RPMI8226 (cell line): ENCODE results near the gene GRIK1.

Experiments used
- DNase-seq: peaks from one replicate; pipeline ENCODE4 v3.0.0-alpha.2; 2015

GRIK1 gene

DNA sequence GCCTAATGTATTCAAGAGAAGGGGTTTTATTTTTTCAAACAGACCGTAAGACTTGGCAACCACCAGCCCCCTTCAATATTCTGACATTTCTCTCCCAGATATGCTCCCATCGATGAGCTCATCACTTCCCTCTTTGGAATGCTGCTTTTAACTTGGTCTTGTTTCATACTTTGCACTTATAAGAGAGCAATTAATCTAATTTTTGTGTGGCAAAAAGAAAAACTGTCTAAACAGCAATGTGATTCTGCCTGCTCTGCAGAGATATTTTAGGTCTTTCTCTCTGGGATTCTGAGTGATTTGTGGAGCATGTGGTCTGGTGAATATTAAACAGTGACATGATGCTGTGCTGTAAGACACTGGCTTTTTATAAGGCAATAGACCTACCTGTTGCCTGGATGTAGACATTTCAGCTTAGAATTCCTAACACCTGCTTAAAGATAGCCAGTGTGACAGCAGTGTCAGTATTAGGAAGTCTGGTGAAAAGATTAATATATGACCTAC, 356.3 kb downstream of the GRIK1 start:
- DNase-seq = no peak

DNA sequence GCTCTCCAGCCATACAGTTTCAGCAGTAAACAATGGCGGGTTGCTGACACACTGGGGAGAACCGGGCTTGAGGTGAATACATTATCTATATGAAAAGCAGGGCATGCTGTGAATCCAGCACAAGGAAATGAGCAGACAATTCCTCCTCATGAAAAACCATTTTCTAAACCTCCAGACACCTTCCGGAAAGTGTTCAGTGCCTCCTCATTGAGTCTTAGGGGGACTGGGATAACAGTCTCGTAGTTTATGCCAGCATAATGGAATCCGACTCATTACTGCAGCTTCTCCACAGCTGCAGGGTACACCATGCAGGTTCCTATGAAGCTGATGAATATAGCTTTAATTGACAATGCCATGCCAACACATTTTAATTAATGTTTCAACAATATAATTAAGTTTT, 356.9 kb downstream of the GRIK1 start:
- DNase-seq = no peak

DNA sequence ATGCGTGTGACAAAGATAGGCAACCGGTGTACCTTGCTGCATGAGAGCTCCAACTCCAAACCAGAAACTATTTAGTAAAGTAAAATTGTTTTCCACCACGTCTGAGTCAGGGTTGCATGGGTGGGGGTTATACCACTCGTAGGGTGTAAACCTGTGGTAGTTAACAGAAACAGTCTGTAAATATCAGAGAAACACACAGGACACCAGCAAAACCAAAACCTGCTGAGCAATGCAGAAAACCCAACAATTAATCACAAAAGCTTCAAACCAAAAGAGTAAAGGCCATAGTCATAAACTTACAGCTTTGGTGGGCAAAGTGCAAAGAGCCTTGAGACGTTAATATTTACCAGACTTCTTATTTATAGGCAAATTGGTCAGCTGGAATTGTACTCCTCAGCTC, 358.4 kb downstream of the GRIK1 start:
- no peak for DNase-seq

DNA sequence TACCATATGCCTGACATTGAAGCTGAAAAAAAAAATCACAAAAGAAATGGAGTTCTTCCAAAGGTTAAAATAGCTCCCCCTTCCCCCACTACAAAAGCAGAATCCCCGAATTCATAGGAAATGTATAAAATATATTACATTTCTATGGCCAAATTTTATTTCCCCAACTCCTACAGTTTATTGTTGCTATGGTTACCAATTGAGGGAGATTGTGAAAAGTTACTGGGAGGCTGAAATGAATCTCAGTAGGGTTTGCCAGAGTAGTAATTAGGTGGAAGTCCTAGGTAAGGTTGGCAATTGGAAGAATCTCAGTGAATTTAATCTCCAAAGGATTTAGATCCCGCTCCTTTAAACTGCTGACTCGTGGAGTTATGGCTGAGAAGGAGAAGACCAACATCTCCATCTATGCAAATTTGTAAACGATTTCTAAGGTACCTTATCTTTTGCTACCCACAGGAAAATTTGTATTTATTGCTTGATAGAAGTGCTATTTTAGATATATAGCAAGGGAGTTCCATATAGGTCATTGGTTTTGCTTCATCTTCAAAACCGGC, 359.0 kb downstream of the GRIK1 start:
- DNase-seq = no peak

DNA sequence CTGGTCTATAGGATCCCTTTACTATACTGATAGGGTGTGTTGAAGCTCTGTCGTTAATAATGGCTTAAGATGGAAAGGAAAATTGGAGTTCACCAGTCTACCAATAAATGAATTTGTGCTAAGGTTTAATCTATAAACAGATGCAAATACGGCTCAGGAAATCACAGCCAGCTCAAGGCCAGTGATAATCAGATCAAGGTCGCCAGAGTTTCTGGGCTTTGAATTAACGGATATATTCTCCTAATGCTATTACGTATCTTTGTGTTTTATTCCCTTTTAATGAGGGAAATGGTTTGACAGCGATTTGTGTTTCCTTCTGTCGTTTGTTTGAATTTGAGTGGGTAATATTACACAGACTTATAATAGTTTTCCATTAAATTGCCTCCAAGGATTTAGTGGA, 361.5 kb downstream of the GRIK1 start:
- no peak for DNase-seq

DNA sequence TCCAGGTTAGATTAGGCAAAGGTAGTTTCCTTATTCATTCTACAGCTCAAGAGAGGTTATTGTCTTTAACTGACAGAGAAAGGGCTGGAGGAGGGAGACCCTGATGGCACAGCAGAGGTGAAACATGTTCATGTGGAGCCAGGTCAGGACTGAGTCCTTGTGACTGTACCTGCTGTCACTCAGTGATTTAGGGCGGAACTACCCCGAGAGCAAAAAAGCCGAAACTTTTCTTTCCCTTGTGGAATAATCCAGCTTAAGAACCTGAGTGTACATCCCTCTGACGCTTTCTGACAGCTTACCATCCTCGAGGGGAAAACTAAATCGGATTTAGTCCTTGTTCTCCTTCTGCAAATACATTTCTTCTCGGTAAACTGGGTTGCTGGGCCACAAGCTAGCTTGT, 367.8 kb downstream of the GRIK1 start:
- no peak for DNase-seq

DNA sequence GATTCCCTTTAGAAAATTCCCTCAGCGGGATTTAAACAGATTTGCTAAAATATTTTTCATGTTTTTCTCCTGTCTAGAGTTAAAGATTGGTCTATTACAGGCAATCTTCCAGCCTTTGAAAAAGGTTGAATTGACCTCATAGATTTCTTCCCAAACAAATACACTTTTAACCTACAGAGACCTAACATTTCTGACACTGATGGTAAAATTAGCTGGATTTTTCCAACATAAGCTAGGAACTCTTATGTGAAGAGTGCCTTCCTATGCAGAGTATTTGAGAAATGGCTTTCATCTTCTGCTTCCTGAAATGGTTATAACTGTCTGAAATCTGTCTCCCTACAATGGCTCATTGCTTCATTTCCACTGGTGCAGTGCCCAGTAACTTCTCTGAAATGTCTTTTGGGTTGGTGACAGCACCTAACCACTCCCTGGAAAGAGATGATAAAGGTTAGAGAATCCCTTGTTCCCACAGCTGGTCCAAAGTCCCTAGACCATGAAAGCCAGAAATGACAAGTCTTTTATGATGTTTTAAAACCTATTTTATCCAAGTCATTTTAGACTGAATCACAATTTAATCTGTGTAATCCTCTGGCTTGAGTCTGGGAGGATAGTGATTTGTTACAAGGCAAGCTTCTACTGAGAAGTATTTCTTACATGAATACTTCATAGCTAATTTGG, 371.6 kb downstream of the GRIK1 start:
- no peak for DNase-seq

DNA sequence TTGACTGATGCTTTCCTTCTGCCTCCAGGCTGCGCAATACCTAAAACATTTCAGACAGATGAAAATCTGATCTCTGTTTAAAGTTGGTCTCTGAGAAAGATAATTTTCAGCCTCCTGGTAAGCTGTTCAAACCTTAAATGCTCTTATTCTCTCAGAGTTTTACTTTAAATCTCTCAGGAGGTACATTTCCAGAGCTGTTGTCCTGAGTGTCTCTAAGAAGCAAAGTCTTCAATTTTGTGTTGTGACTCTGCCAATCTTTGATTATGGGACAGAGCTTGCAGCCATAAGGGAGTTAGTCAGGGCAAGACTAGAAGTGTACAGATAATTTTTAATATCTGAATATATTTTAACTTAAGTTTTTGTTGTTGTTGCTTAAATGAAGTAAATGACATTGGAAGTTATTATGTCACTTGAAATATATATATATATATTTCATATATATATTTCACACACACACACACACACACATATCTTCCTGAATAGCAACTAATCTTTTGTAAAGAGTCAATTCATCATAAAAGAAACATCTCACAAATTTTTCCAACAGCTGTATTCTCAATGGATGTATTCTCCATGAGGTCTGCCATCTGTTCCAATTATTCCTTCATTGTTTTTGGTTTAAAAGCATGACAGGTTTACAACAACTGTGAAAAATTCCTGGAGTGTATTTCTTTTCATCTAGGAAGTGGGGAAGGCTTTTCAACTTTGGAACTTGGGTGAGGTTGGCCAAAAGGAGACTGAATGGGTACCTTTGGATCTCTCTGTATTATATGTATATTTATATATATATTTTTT, 381.7 kb downstream of the GRIK1 start:
- DNase-seq = no peak

DNA sequence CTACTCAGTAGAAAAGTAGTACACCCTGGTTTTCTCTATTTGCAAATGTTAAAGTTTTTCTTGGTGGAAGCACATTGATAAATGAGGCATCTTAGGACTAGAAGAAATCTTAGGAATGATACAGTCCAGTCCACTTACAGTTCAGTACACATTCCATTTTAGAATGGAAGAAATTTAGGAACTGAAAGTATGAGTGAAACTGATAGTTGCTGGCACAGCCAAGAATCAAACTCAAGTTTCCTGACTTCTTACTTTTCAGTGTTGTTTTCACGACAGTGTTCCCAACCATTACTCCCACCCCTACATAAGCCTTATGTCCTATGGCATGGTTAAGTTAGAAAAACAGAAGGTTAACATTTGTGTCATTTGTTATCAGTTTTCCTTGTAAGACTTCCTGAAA, 382.6 kb downstream of the GRIK1 start:
- DNase-seq = peak; percentile 43

DNA sequence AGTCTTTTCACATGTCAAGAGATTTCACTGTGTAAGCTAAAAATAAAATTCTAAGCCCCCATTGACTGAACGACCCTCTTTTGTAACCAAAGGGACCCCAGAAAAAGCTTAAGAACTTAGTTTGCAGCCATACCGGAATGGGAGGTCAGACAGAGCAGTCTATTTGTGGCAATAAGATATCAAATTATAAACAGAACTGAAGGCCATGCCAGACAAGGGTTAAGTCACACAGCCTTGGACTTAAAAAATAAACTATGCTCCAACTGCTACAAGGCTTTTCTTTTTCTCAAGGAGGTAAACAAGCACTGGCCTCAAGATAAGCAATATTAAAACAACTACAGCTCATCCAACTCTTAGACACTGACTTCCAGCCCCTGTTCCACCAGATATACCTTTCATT, 384.2 kb downstream of the GRIK1 start:
- no peak for DNase-seq

DNA sequence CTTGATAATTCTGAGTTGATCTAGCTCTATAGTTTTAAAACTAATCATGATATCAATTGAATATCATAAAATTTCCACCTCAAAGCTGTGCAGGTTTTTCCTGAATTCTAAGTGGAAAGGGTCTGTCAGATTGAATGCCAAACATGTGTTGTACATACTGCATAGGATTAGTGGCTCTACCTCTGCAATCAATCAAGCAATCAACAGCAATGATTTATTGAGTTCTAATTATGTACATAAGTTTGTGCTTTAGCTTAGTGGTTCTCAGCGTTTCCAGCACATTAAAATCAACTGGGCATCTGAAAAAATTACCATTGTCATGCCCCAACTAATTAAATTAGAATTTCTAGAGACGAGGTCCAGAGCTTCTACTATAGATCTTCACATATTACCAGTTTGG, 389.6 kb downstream of the GRIK1 start:
- no peak for DNase-seq

DNA sequence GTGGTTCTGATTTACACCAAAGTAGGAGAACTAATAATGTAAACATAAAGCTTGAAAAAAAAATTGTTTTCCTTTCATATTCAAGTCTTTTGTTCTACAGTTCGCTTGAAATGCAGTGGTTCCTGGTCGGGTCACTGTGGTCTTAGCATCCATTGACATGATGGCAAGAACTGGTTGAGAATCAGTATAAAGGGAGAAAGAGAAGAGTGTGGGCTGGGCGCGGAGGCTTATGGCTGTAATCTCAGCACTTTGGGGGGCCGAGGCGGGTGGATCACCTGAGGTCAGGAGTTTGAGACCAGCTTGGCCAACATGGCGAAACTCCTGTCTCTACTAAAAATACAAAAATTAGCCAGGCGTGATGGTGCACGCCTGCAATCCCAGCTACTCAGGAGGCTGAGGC, 390.2 kb downstream of the GRIK1 start:
- no peak for DNase-seq

DNA sequence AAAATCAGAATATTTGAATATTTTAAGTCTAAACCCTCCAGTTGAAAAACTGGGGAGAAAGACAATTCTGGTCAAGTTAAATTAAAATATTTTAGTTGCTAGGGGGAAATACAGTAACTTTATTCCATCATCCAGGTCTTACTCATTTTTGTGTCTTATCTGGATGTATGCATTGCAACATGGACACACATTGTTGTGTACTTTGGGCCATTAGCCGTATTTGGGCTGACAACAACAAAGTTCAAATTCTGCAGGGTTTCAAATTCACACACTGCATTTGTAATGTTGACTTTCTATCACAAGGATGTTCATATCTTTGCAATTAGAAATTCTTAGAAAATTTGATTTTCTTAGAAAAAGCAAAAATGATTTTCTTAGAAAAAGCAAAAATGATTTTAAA, 391.8 kb downstream of the GRIK1 start:
- no peak for DNase-seq

DNA sequence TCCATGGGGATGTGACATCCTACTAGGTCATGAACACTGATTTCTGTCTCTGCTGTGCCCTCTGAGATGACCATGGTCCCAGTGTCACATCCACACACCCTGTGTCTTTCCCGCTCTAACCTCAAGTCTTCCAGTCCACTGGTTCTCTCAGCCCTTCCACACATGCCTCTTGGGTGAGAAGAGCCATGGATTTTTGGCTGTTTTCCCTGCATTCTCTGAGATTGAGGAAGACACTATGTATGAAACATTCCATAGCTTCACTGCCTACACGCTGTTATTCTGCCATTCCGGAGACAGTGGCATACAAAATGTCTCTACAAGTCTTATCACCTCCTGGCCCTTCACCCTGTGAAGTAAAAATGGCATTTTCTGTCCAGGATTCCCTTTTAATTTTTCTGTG, 393.7 kb downstream of the GRIK1 start:
- DNase-seq = no peak

DNA sequence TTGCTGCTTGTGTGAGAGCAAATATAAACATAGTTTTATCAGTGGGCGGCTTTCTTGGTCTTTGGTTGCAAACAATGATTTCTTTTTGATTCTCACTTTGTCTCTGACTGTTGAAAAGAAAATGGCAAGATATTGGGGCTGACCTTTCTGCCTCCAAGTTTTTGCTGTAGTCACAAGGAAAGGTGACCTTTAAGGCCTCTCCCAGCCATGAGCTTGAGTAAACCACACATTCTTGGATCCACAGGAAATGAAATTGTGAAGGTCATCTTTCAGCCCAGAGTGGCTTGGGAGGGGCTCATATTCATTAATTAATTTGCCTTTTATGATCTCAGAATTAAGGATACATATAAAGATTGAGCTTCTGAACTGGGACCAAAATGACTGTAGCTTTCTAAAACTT, 399.5 kb downstream of the GRIK1 start:
- no peak for DNase-seq

DNA sequence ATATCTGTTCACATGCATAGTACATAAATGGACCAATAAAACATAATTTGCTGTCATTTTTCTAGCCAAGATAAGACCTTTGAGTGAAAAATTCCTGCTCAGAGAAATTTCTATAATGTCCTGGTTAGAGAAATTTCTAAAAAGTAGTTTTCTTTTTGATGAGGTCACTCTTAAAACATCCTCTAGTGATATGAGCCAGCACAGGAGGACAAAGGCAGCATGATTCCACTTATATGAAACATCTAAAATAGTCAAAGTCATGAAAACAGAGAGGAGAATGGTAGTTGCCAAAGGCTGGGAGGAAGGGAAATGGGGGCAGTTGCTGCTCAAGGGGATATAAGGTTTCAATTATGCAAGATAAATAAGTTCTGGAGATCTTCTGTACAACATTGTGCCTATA, 401.7 kb downstream of the GRIK1 start:
- DNase-seq = no peak

DNA sequence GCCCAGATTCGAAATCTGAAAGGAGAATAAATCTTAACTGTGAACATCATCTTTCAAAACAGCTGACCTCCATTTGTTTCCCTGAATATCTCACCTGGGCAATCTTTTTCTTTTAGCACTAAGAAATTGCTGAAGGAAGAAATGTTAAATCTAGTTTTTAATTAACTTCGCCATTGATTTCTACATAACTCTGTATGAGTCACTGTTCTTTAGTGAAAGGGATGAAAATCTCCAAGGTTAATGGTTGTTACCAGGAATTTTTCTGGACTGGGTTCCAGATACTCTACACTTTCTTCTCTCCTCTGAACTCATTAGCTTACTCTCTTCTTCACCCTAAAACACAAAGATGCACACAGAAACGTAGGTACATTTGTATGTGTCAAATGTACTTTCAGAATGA, 405.3 kb downstream of the GRIK1 start:
- no peak for DNase-seq

DNA sequence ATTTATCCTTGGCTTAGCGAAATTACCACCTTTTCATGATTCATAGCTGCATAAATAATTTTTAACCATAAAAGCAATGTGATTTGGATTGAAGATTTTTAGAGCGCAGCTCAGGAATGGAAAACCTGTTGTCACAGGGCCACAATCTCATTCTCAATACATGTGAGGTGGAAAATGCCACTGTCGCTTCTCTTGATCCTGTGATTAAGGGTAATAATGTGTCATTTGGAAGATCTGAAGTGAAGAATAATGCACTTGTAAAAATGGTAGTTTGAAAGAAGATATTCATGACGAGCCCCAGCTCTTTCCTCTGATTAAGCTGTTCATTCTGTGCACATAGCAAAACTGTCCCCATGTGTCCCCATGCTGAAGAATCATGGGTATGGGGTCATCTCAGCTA, 410.7 kb downstream of the GRIK1 start:
- no peak for DNase-seq

DNA sequence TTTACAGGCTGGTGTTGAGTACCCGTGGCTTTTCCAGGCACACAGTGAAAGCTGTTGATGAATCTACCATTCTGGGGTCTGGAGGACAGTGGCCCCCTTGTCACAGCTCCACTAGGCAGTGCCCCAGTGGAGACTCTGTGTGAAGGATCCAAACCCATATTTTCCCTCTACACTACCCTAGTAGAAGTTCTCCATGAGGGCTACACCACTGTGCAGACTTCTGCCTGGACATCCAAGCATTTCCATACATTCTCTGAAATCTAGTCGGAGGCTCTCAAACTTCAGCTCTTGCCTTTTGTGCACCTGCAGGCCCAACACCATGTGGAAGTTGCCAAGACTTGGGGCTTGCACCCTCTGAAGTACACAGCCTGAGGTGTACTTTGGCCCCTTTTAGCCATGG, 413.3 kb downstream of the GRIK1 start:
- DNase-seq = no peak

DNA sequence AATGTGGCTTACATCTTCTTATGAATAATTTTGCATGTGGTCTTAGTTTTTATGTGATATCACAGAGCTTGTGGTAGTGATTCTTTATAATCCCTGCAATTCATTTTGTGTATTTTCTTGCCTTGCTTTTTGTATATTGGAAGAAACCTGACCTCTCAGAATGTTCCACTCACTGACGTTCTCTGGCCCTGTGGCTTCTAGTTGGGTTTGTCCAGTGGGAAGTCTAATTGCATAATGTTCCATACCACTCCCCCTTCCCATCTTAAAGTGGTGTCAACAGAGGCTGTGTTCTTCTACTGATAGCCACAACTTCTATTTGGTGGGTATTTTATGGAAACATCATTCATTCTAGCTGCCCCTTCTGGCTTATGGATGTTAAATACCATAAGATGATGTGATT, 415.7 kb downstream of the GRIK1 start:
- DNase-seq = no peak

DNA sequence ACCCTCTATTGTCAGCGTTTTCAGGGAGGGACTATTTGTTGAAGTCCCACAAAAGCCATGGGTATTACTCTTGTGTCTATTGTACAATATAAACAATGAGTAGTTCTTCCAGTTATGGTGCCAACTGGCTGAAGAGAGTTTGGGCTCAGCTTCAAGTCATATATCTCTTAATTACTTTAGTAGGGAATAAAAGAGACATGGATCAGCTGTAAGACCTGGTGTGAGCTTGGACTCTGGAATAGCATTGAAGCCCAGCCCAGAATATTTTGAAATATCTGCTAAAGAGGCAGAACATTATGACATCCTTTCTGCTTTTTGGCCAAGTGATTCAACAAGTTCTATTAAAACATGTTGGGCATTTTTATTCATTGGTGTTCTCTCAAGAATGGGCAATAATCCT, 416.1 kb downstream of the GRIK1 start:
- no peak for DNase-seq

DNA sequence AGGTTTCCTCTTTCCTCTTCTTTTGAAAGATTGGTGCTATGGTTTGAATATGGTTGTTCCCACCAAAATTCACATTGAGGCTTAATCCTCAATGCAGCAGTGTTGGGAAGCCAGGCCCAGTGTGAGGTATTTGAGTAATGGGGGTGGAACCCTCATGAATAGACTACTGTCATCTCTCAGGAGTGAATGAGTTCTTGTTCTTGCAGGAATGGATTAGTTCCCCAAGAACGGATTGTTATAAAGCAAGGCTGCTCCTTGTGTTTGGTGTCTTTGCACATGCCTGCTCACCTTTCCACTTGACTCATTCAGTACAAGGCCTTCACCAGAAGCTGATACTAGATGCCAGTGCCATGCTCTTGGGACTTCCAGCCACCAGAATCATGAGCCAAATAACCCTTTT, 417.9 kb downstream of the GRIK1 start:
- DNase-seq = no peak

DNA sequence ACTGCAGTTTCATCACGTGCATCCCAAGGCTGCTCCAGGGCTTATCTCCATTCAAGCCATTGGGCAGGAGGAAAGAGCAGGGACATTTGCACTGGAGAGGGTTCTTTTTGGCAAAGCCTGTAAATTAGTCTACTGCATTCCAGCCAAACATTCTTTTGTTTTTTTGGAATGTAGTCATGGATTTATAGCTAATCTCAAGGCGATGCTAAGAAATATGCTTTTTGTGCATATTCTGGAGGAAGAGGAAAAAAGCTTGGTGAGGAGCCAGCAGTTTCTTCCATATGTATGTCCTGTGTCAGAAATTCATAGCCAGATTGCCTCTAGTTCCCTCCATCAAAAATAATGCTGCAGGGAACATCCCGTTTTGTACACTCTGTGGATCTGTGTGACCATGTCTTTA, 419.6 kb downstream of the GRIK1 start:
- no peak for DNase-seq

DNA sequence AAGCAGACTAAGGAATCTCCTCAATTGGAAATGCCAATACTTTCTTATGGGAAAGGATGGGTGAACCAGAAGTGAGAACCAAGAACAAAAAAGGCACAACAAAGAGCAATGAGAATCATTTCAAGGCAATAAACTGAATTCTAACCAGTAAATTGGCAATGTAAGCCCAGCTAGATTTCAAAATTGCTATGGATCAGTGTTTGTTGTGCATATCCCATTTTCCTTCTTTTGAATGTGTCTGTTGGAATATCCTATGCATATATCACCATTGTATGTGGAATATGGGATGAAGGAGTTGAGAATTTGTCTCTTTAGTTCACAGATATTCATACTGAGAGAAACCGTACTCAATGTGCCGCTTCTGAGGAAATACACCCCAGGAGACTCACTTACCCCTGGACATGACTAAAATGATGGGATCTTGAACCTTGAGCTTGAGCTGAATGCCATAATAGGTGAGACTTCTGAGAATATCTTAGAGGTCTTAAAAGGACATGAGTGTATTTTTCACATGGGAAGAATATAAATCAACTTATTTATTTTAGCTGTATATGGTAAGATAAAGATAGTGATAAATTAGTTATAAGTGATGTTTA, 425.0 kb downstream of the GRIK1 start:
- no peak for DNase-seq
